IMR-90 (cell line): ENCODE results near the gene TAF4B. TPM values are rescaled to one million over a fixed set of nuclear protein-coding genes. Genes with fewer than 3 reads are reported as not detected.

Source experiments
- ATAC-seq: fragments of 200-7000 bp; cut with Tn5 transposase; 2 replicates; pipeline ENCODE4 v1.9.1; 2020; ENCODE audit warnings: low read depth, mild to moderate bottlenecking, moderate library complexity
- BruUV-seq: library from RNA; stranded (reverse); fragments of 400-500 nt; replicated peaks from 2 replicates; lab custom pipeline; 2021; lab: Mats Ljungman, UMichigan
- CTCF ChIA-PET: fragments of 300-600 bp; formaldehyde crosslinking; extraction: SDS; loops from one replicate; lab custom pipeline; 2021; ENCODE audit warnings: antibody characterized with exemption; lab: Yijun Ruan, JAX
- POLR2A ChIA-PET: fragments of 300-600 bp; sonication (Branson Sonifier 250); formaldehyde crosslinking; loops from one replicate; lab custom pipeline; 2022; ENCODE audit warnings: antibody characterized with exemption; ENCODE audit not compliant: unreplicated experiment; lab: Charles Lee
- DNase-seq: peaks from one replicate; pipeline ENCODE4 v3.0.0; 2013
- H2AFZ ChIP-seq: replicated peaks from 2 replicates; pipeline ENCODE3; 2013; ENCODE audit warnings: low read length, mild to moderate bottlenecking; ENCODE audit not compliant: poor library complexity
- H2AK5ac ChIP-seq: 2 replicates; pipeline ENCODE4 v1.6.1; 2013; ENCODE audit warnings: low read depth, low read length, inconsistent platforms
- H2AK9ac ChIP-seq: replicated peaks from 2 replicates; pipeline ENCODE3; 2013; ENCODE audit warnings: mild to moderate bottlenecking, low read depth, low read length, moderate library complexity; ENCODE audit not compliant: poor library complexity
- H2BK120ac ChIP-seq: 2 replicates; pipeline ENCODE4 v1.6.1; 2013; ENCODE audit warnings: low read depth, low read length, inconsistent platforms
- H2BK15ac ChIP-seq: 3 replicates; pipeline ENCODE4 v1.6.1; 2013; ENCODE audit warnings: low read depth, low read length, inconsistent platforms
- H2BK20ac ChIP-seq: 2 replicates; pipeline ENCODE4 v1.6.1; 2013; ENCODE audit warnings: low read depth, mild to moderate bottlenecking, inconsistent platforms, low read length, moderate library complexity
- H2BK5ac ChIP-seq: 2 replicates; pipeline ENCODE4 v1.6.1; 2013; ENCODE audit warnings: mild to moderate bottlenecking, low read depth, low read length, inconsistent platforms; ENCODE audit not compliant: poor library complexity, severe bottlenecking
- H3K14ac ChIP-seq: replicated peaks from 2 replicates; pipeline ENCODE4 v1.6.1; 2013; ENCODE audit warnings: low read depth, low read length, inconsistent platforms
- H3K18ac ChIP-seq: 2 replicates; pipeline ENCODE4 v1.6.1; 2013; ENCODE audit warnings: low read depth, low read length, control low read depth
- H3K23ac ChIP-seq: 2 replicates; pipeline ENCODE4 v1.6.1; 2013; ENCODE audit warnings: low read depth, low read length, inconsistent platforms
- H3K27ac ChIP-seq: 2 replicates; pipeline ENCODE4 v1.5.1; 2013; ENCODE audit warnings: mild to moderate bottlenecking, control low read depth, low read length; ENCODE audit not compliant: insufficient read depth
- H3K27me3 ChIP-seq: 2 replicates; pipeline ENCODE4 v1.6.1; 2013; ENCODE audit warnings: low read length; ENCODE audit not compliant: control insufficient read depth, insufficient read depth
- H3K36me3 ChIP-seq: 2 replicates; pipeline ENCODE4 v1.6.1; 2013; ENCODE audit warnings: low read length, mixed read lengths; ENCODE audit not compliant: control insufficient read depth, insufficient read depth
- H3K4ac ChIP-seq: 2 replicates; pipeline ENCODE4 v1.6.1; 2013; ENCODE audit warnings: low read depth, low read length, inconsistent platforms
- H3K4me1 ChIP-seq: 2 replicates; pipeline ENCODE4 v1.6.1; 2013; ENCODE audit warnings: low read length, mixed read lengths; ENCODE audit not compliant: control insufficient read depth, insufficient read depth
- H3K4me2 ChIP-seq: 2 replicates; pipeline ENCODE4 v1.6.1; 2013; ENCODE audit warnings: low read depth, mild to moderate bottlenecking, control low read depth, low read length, moderate library complexity
- H3K4me3 ChIP-seq: 2 replicates; pipeline ENCODE4 v1.5.1; 2013; ENCODE audit warnings: low read depth, mild to moderate bottlenecking, control low read depth, low read length, moderate library complexity; ENCODE audit not compliant: insufficient read depth
- H3K56ac ChIP-seq: 2 replicates; pipeline ENCODE4 v1.6.1; 2013; ENCODE audit warnings: low read length, inconsistent platforms; ENCODE audit not compliant: insufficient read depth; ENCODE audit errors: extremely low read depth
- H3K79me1 ChIP-seq, 2 experiments: 2 replicates each; pipeline ENCODE4 v1.6.1; 2013; ENCODE audit warnings: low read length in 2 of 2, inconsistent platforms in 1 of 2, low read depth in 1 of 2
- H3K9ac ChIP-seq: 2 replicates; pipeline ENCODE4 v1.6.1; 2013; ENCODE audit warnings: low read depth, low read length, control low read depth
- H3K9me1 ChIP-seq: 2 replicates; pipeline ENCODE4 v1.6.1; 2013; ENCODE audit warnings: low read length, inconsistent platforms; ENCODE audit not compliant: insufficient read depth
- H3K9me3 ChIP-seq: 2 replicates; pipeline ENCODE4 v1.6.1; 2013; ENCODE audit warnings: low read length; ENCODE audit not compliant: control insufficient read depth, insufficient read depth
- H4K20me1 ChIP-seq: 2 replicates; pipeline ENCODE4 v1.6.1; 2013; ENCODE audit warnings: low read length, inconsistent platforms; ENCODE audit not compliant: insufficient read depth
- H4K5ac ChIP-seq: 2 replicates; pipeline ENCODE4 v1.6.1; 2013; ENCODE audit warnings: mild to moderate bottlenecking, low read depth, low read length, control low read depth
- H4K8ac ChIP-seq, 2 experiments: 2 replicates each; pipeline ENCODE4 v1.6.1; 2013; ENCODE audit warnings: low read depth in 2 of 2, low read length in 2 of 2, control low read depth in 1 of 2, inconsistent platforms in 1 of 2
- H4K91ac ChIP-seq: 2 replicates; pipeline ENCODE4 v1.6.1; 2013; ENCODE audit warnings: low read depth, low read length, inconsistent platforms; ENCODE audit not compliant: insufficient read depth
- BHLHE40 ChIP-seq: fragments of 150-350 bp; IDR thresholded peaks from 2 replicates; pipeline ENCODE4 v1.6.1; 2016; ENCODE audit warnings: mild to moderate bottlenecking, low read depth, low read length
- CEBPB ChIP-seq: IDR thresholded peaks from 2 replicates; pipeline ENCODE4 v1.6.1; 2012; ENCODE audit warnings: low read depth, low read length, improper control_type of control experiment
- CHD1 ChIP-seq: IDR thresholded peaks from 2 replicates; pipeline ENCODE4 v1.6.1; 2012; ENCODE audit warnings: low read depth, low read length, improper control_type of control experiment
- FOS ChIP-seq: fragments of 150-350 bp; IDR thresholded peaks from 2 replicates; pipeline ENCODE4 v1.6.1; 2016; ENCODE audit warnings: low read depth, low read length
- MAFK ChIP-seq: IDR thresholded peaks from 2 replicates; pipeline ENCODE4 v1.6.1; 2012; ENCODE audit warnings: low read depth, low read length, improper control_type of control experiment
- MAZ ChIP-seq: IDR thresholded peaks from 2 replicates; pipeline ENCODE4 v1.6.1; 2012; ENCODE audit warnings: low read depth, mild to moderate bottlenecking, low read length, improper control_type of control experiment, moderate library complexity, borderline replicate concordance
- MXI1 ChIP-seq: IDR thresholded peaks from 2 replicates; pipeline ENCODE4 v1.6.1; 2012; ENCODE audit warnings: low read depth, mild to moderate bottlenecking, low read length, moderate library complexity, borderline replicate concordance
- NFE2L2 ChIP-seq: fragments of 150-350 bp; IDR thresholded peaks from 2 replicates; pipeline ENCODE4 v1.6.1; 2016; ENCODE audit warnings: low read depth, mild to moderate bottlenecking, low read length
- POLR2A ChIP-seq: IDR thresholded peaks from 2 replicates; pipeline ENCODE4 v1.6.1; 2012; ENCODE audit warnings: mild to moderate bottlenecking, low read depth, low read length
- RAD21 ChIP-seq: IDR thresholded peaks from 2 replicates; pipeline ENCODE4 v1.6.1; 2012; ENCODE audit warnings: low read length, improper control_type of control experiment
- RCOR1 ChIP-seq: IDR thresholded peaks from 2 replicates; pipeline ENCODE4 v1.6.1; 2012; ENCODE audit warnings: mild to moderate bottlenecking, low read length, improper control_type of control experiment; ENCODE audit not compliant: insufficient replicate concordance
- RFX5 ChIP-seq: IDR thresholded peaks from 2 replicates; pipeline ENCODE4 v1.8.0; 2012; ENCODE audit warnings: low read depth, mild to moderate bottlenecking, low read length, moderate library complexity
- SMC3 ChIP-seq: fragments of 150-350 bp; IDR thresholded peaks from 2 replicates; pipeline ENCODE4 v1.6.1; 2016; ENCODE audit warnings: low read depth, mild to moderate bottlenecking, antibody characterized with exemption, low read length, moderate library complexity
- WGBS, 2 experiments: methylation state at CpG; one replicate each; pipeline versions ENCODE4 v1.1.5 to v1.1.7; 2013; ENCODE audit warnings: missing lambda C conversion rate in 2 of 2; ENCODE audit not compliant: insufficient read length in 1 of 2; ENCODE audit errors: extremely low coverage in 2 of 2; 5-methylcytosine and 5-hydroxymethylcytosine counted together
- dilution Hi-C: fragments of 300-500 bp; cut with HindIII; formaldehyde crosslinking; loops from one replicate; pipeline ENCODE4 v1.14.3; 2018; ENCODE audit warnings: low sequenced_read_pairs; ENCODE audit not compliant: unreplicated experiment
- in situ Hi-C: fragments of 300-500 bp; cut with MboI; formaldehyde crosslinking; loops from 3 replicates; pipeline ENCODE4 v1.14.3; 2019; ENCODE audit warnings: low sequenced_read_pairs, inconsistent platforms, mixed read lengths
- intact Hi-C: fragments of 100-400 bp; cut with micrococcal nuclease; formaldehyde crosslinking; loops from 2 replicates; pipeline ENCODE4 v1.10.0; 2022
- polyA plus RNA-seq, 3 experiments: library from polyadenylated mRNA; depleted of rRNA; stranded (reverse); fragments of >200 nt; gene quantifications; 2 replicates each; pipeline ENCODE4 v1.2.3, GENCODE V29; 2012; ENCODE audit warnings: low replicate concordance in 1 of 3
- total RNA-seq: library from RNA; depleted of rRNA; stranded (reverse); fragments of >200 nt; gene quantifications from 2 replicates; pipeline ENCODE4 v1.2.3, GENCODE V29; 2012
- TF ChIP-seq, protein P1 (sequence below): fragments of 150-350 bp; IDR thresholded peaks from 2 replicates; pipeline ENCODE4 v1.6.1; 2016; ENCODE audit warnings: low read depth, mild to moderate bottlenecking, low read length, moderate library complexity, borderline replicate concordance
- TF ChIP-seq, protein P2 (sequence below): fragments of 150-350 bp; IDR thresholded peaks from 2 replicates; pipeline ENCODE4 v1.6.1; 2017; ENCODE audit warnings: mild to moderate bottlenecking, antibody characterized with exemption, low read length, low read depth
- TF ChIP-seq, protein P3 (sequence below): conservative IDR thresholded peaks from 2 replicates; pipeline ENCODE4 v1.5.1; 2012; ENCODE audit warnings: mild to moderate bottlenecking, low read depth, low read length, improper control_type of control experiment

The TAF4B gene
- total and polyA plus RNA-seq, 2 of the 4 experiments (the other 2 are of a cell fraction) = 0.38 to 1.1 TPM

DNA sequence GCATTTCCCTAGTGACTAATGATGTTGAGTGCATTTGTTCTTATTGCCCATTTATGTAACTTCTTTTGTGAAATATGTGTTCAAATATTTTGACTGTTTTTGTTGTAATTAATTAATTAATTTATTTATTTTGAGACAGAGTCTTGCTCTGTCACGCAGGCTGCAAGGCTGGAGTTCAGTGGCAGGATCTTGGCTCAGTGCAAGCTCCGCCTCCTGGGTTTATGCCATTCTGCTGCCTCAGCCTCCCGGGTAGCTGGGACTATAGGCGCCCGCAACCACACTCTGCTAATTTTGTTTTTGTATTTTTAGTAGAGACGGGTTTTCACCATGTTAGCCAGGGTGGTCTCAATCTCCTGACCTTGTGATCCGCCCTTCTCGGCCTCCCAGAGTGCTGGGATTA lies 71.9 kb downstream of the TAF4B start:
- no peak overlapping the region for H2AK5ac ChIP-seq
- H2BK15ac ChIP-seq = no peak overlapping the region
- H3K23ac ChIP-seq = no peak overlapping the region
- no peaks in the 10 kb centered on the region for H3K9me3 ChIP-seq
- BruUV-seq = no TSS peak
- H4K5ac ChIP-seq = no peak overlapping the region
- no peak overlapping the region for H3K4me2 ChIP-seq
- H3K79me1 ChIP-seq = no peaks in the 10 kb centered on the region
- no peak overlapping the region for H2AFZ ChIP-seq
- no peak overlapping the region for H3K18ac ChIP-seq
- no peaks in the 10 kb centered on the region for H3K36me3 ChIP-seq
- H4K8ac ChIP-seq = no peak overlapping the region
- H3K4me3 ChIP-seq = no peak overlapping the region
- in situ Hi-C loops (no loop called here), intact Hi-C loops (no loop called here), dilution Hi-C loops (no loop called here)
- CTCF ChIA-PET = no interaction called here
- H3K56ac ChIP-seq = no peak overlapping the region
- no peak for DNase-seq
- no CpG with 5 or more reads among the region's 8 CpGs for WGBS, 2 experiments
- no peak overlapping the region for H3K4ac ChIP-seq
- no peak overlapping the region for H4K91ac ChIP-seq
- no peak overlapping the region for H3K27ac ChIP-seq
- POLR2A ChIA-PET = no interaction called here
- H4K20me1 ChIP-seq = no peaks in the 10 kb centered on the region
- no peak overlapping the region for H3K14ac ChIP-seq
- H3K9me1 ChIP-seq = no peaks in the 10 kb centered on the region
- H3K9ac ChIP-seq = no peak overlapping the region
- no peak overlapping the region for H2AK9ac ChIP-seq
- H3K4me1 ChIP-seq = no peaks in the 10 kb centered on the region
- TF ChIP-seq POLR2A (no peak), FOS (no peak), MAZ (no peak), MXI1 (no peak), BHLHE40 (no peak), RFX5 (no peak), CEBPB (no peak), SMC3 (no peak), RAD21 (no peak), RCOR1 (no peak), MAFK (no peak), CHD1 (no peak), NFE2L2 (no peak)
- TF ChIP-seq, protein P1, sequence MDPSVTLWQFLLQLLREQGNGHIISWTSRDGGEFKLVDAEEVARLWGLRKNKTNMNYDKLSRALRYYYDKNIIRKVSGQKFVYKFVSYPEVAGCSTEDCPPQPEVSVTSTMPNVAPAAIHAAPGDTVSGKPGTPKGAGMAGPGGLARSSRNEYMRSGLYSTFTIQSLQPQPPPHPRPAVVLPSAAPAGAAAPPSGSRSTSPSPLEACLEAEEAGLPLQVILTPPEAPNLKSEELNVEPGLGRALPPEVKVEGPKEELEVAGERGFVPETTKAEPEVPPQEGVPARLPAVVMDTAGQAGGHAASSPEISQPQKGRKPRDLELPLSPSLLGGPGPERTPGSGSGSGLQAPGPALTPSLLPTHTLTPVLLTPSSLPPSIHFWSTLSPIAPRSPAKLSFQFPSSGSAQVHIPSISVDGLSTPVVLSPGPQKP = no peak
- TF ChIP-seq, protein P2, sequence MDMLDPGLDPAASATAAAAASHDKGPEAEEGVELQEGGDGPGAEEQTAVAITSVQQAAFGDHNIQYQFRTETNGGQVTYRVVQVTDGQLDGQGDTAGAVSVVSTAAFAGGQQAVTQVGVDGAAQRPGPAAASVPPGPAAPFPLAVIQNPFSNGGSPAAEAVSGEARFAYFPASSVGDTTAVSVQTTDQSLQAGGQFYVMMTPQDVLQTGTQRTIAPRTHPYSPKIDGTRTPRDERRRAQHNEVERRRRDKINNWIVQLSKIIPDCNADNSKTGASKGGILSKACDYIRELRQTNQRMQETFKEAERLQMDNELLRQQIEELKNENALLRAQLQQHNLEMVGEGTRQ = no peak
- TF ChIP-seq, protein P3, sequence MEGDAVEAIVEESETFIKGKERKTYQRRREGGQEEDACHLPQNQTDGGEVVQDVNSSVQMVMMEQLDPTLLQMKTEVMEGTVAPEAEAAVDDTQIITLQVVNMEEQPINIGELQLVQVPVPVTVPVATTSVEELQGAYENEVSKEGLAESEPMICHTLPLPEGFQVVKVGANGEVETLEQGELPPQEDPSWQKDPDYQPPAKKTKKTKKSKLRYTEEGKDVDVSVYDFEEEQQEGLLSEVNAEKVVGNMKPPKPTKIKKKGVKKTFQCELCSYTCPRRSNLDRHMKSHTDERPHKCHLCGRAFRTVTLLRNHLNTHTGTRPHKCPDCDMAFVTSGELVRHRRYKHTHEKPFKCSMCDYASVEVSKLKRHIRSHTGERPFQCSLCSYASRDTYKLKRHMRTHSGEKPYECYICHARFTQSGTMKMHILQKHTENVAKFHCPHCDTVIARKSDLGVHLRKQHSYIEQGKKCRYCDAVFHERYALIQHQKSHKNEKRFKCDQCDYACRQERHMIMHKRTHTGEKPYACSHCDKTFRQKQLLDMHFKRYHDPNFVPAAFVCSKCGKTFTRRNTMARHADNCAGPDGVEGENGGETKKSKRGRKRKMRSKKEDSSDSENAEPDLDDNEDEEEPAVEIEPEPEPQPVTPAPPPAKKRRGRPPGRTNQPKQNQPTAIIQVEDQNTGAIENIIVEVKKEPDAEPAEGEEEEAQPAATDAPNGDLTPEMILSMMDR = no peak
- no peak for ATAC-seq
- no peak overlapping the region for H2BK120ac ChIP-seq
- no peak overlapping the region for H2BK5ac ChIP-seq
- H3K27me3 ChIP-seq = no peaks in the 10 kb centered on the region
- no peak overlapping the region for H2BK20ac ChIP-seq
